Measurements from ENCODE around the gene EPOP.

Gene EPOP

GRCh38 chr17:38717139-38717745 is 42.5 kb upstream of the EPOP start:
- POLR2A ChIA-PET (ENCODE audit: low non-redundant PET): interaction anchor here (0.9 kb wide), 1 partner anchor 11 kb away, joined by 3 read pairs; no protein-coding TSS in a partner anchor
- peak overlapping the region; percentile 57 for H3K27ac ChIP-seq

GRCh38 chr17:38716368-38717005 is 41.7 kb upstream of the EPOP start:
- CTCF ChIA-PET: interaction anchor here (1.3 kb wide), 1 partner anchor 19 kb away, joined by 5 read pairs; no protein-coding TSS in a partner anchor
- POLR2A ChIA-PET (ENCODE audit: low non-redundant PET): interaction anchor here (0.9 kb wide), 1 partner anchor 10 kb away, joined by 3 read pairs; no protein-coding TSS in a partner anchor
- H3K27ac ChIP-seq: peak overlapping the region; percentile 57
- TF ChIP-seq CTCF (conservative IDR thresholded peaks at IDR 0.05; ENCODE audit: low read depth): no peak
- DNase-seq (ENCODE audit: low spot score): no peak

More at GRCh38 chr17:38717139-38717745, 42.5 kb upstream of the EPOP start:
- TF ChIP-seq CTCF (conservative IDR thresholded peaks at IDR 0.05; ENCODE audit: low read depth): no peak
- no peak for DNase-seq (ENCODE audit: low spot score)
- CTCF ChIA-PET: interaction anchor here (1.3 kb wide), 1 partner anchor 18 kb away, joined by 5 read pairs; no protein-coding TSS in a partner anchor

GRCh38 chr17:38715216-38715943 is 40.6 kb upstream of the EPOP start:
- ChIA-PET POLR2A (ENCODE audit: low non-redundant PET) (no interaction called here), CTCF (interaction anchor here (0.7 to 1.2 kb wide), 4 partner anchors 11 to 19 kb away, joined by 3 to 4 read pairs (median 4); no protein-coding TSS in a partner anchor)
- TF ChIP-seq CTCF (conservative IDR thresholded peaks at IDR 0.05; ENCODE audit: low read depth): no peak
- H3K27ac ChIP-seq: peak overlapping the region; percentile 39
- no peak for DNase-seq (ENCODE audit: low spot score)

GRCh38 chr17:38713456-38714075 is 38.8 kb upstream of the EPOP start:
- peak overlapping the region; percentile 24 for H3K27ac ChIP-seq
- ChIA-PET POLR2A (ENCODE audit: low non-redundant PET) (no interaction called here), CTCF (no interaction called here)
- no peak for TF ChIP-seq CTCF (conservative IDR thresholded peaks at IDR 0.05; ENCODE audit: low read depth)
- DNase-seq (ENCODE audit: low spot score): no peak

GRCh38 chr17:38712593-38712992 is 37.8 kb upstream of the EPOP start:
- peak overlapping the region; percentile 24 for H3K27ac ChIP-seq
- POLR2A ChIA-PET (ENCODE audit: low non-redundant PET): no interaction called here
- TF ChIP-seq CTCF (conservative IDR thresholded peaks at IDR 0.05; ENCODE audit: low read depth): no peak
- DNase-seq (ENCODE audit: low spot score): no peak
- CTCF ChIA-PET: no interaction called here

Data from RWPE1 (cell line).